GM12873 (cell line): Measurements from ENCODE around the gene KIAA0040.

Experiments used
- TF ChIP-seq, protein P1 (sequence below): IDR thresholded peaks from 2 replicates; pipeline ENCODE4 v1.5.1; 2012; ENCODE audit warnings: low read depth, mild to moderate bottlenecking, moderate library complexity, low read length, control low read depth; ENCODE audit not compliant: insufficient read depth; ENCODE audit errors: missing control alignments

KIAA0040 gene

DNA sequence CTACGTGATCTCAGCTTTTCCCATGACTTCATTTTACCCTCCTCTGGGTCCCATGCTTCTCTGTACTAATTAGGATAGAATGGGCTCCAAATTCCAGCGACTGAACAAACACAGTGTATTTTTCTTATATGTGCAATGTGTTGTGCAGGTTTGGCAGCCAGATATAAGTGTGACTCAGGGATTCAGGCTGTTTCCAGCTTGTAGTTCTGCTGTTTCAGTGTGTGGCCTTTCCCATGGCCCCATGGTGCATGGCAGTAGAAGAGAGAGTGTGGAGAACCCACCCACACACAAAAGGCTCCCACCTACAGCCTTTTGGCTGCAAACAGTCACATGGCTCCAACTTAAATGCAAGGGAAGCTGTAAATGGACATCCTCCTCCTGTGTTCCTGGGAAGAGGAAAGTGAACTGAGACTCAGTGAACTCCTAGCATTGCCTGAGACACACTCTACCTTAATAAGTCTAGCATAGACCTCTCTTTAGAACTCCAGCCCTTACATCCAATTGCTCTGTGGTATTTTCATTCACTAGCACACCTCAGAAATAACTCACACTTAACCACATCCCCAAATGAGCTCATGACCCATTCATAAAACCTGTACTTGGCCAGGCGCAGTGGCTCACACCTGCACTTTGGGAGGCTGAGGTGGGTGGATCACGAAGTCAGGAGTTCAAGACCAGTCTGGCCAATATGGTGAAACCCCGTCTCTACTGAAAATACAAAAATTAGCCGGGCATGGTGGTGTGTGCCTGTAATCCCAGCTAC is 58.7 kb downstream of the KIAA0040 start:
- TF ChIP-seq, protein P1, sequence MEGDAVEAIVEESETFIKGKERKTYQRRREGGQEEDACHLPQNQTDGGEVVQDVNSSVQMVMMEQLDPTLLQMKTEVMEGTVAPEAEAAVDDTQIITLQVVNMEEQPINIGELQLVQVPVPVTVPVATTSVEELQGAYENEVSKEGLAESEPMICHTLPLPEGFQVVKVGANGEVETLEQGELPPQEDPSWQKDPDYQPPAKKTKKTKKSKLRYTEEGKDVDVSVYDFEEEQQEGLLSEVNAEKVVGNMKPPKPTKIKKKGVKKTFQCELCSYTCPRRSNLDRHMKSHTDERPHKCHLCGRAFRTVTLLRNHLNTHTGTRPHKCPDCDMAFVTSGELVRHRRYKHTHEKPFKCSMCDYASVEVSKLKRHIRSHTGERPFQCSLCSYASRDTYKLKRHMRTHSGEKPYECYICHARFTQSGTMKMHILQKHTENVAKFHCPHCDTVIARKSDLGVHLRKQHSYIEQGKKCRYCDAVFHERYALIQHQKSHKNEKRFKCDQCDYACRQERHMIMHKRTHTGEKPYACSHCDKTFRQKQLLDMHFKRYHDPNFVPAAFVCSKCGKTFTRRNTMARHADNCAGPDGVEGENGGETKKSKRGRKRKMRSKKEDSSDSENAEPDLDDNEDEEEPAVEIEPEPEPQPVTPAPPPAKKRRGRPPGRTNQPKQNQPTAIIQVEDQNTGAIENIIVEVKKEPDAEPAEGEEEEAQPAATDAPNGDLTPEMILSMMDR, result no peak

DNA sequence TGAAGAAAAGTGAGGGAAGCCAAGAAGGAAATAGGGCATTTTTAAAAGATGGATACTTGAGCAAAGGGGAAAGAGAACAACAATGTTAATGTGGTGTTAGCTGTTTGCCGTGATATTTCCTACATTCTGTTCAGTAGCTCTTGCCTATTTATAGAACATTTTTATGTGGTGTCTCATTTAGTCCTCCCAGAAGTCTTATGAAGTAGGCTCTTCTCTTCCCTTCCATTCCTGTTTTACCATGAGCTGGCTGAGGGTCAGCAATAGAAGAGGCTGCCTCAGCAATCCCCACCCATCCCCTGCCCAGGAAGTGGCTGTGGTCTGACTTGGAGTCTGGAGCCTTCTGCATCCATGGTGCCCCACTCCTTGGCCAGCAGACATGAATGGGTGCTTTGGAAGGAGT is 60.1 kb downstream of the KIAA0040 start:
- TF ChIP-seq, protein P1, result no peak

DNA sequence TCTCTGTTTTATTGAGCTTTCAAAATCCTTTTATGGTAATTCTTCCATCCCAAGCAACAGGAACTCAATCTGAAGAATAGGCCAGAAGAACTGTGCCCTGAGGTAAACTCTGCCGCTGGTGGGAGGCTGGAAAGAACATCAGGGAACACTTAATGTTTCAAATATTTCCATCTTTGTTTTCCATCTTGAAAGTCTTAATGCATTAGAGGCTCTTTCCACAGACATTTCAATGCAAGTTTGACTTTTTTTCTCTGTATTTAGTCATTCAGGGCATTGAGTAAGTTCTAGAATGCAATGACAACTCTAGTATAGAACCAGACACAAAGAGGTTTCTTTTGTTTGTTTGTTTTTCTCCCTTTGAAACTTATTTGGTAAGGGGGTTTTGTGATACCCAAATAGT is 61.5 kb downstream of the KIAA0040 start:
- TF ChIP-seq, protein P1, result no peak

DNA sequence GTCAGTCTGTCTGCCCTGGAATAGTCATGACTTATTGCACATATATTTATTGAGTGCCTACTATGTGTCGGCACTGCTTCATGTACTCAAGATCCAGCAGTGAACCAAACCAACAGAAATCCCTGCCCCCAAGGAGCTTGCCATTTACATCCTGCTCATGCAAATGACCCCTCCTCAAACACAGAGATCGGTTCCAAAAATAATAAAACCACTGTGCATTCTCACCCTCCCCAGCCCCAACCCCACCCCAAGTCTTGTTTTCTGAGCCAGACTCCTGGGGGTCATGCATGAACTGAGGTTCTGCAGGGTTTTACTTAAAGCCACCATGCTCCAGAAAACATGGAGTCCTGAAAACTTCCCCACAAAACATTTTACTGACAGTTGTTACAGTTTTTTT is 61.9 kb downstream of the KIAA0040 start:
- TF ChIP-seq, protein P1, result no peak

DNA sequence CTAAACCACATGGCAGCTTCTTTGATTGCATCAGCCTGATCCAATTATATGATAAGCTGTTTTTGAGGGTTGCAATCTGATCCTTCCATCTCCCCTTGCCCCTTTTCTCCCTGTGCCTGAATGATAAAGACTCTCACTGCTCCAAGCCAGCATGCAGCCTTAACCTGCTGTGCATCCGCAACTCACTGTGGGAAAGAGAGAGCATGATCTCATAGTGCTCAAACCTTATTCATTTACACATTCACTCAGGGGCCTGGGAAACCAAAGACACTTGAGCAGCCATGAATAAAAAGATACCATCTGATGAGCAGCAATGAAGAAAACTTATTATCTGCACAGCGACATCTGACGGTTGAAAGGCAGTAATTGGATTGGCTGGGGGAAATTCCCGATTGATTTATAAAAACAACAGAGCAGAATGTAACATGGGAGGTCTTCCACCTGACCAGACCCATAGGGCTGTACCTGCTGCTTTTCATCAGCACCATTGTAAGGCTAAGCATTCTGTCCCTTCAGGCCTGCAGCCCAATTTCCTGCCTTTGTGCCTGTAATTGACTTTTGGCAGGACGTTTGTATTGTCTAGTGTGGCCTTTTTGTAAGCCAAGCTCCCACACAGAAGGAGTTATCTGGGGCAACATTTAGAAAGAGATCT is 62.5 kb downstream of the KIAA0040 start:
- TF ChIP-seq, protein P1, result no peak

DNA sequence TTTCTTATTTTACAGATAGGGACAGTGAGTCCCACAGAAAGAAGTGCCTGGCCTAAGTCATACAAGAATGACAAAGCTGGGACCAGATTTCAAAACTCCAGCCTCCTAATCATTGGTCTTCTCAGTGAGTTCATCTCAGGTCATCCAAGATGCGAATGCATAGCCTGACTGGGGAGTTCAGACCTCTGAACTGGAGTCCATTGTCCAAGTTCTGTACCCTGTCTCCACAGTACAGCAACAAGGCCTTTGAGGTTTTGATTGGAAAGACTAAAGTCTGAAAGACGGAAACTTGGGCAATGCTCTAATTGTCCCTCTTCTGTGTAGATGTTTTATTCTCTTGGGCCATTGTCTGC is 63.0 kb downstream of the KIAA0040 start:
- TF ChIP-seq, protein P1, result no peak

DNA sequence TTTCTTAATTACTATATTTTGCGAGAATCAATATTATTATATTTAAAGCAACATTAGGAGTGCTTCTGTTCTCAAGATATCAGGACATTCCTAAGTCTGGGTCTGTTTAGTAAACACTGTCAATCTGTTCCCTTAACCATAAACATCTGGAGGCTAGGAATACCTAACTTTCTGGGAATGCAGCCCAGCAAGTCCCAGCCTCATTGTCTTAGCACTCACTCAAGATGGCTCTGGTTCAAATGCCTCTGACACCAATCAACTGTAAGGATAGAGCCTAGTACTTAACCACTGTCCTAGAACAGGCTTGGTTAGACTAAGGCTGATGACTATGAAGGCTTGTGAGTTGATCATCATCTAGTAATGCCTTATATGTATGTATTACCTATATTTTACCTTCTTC is 63.4 kb downstream of the KIAA0040 start:
- TF ChIP-seq, protein P1, result no peak
